K562 (cell line): ENCODE data around the gene C6orf15. TPM values are rescaled to one million over a fixed set of nuclear protein-coding genes. Genes with fewer than 3 reads are reported as not detected.

Source experiments
- ARID1B ChIP-seq: fragments of 450-650 bp; IDR thresholded peaks from 2 replicates; pipeline ENCODE4 v1.6.1; 2016; ENCODE audit warnings: antibody characterized with exemption, mild to moderate bottlenecking, inconsistent platforms
- ARNT ChIP-seq, 2 experiments: fragments of 450-650 bp; IDR thresholded peaks; 2 replicates each; pipeline ENCODE4 v1.6.1; 2016; ENCODE audit warnings: mild to moderate bottlenecking in 1 of 2
- DEAF1 ChIP-seq: fragments of 450-650 bp; formaldehyde crosslinking; IDR thresholded peaks from 2 replicates; pipeline ENCODE4 v1.4.0; 2020; ENCODE audit warnings: mild to moderate bottlenecking, moderate library complexity
- ELF1 ChIP-seq: fragments of 200-800 bp; sonication (Bioruptor generic); IDR thresholded peaks from 2 replicates; pipeline ENCODE4 v1.6.1; 2016; ENCODE audit warnings: missing genetic modification characterization, missing compliant biosample characterization
- ERF ChIP-seq: fragments of 450-650 bp; formaldehyde crosslinking; IDR thresholded peaks from 2 replicates; pipeline ENCODE4 v1.4.0; 2020; ENCODE audit warnings: mild to moderate bottlenecking, mixed read lengths
- GABPB1 ChIP-seq: sonication (generic); formaldehyde crosslinking; IDR thresholded peaks from 2 replicates; pipeline ENCODE4 v1.8.0; 2022; ENCODE audit warnings: mild to moderate bottlenecking, missing genetic modification reagents
- GATA2 ChIP-seq: sonication (generic); formaldehyde crosslinking; IDR thresholded peaks from 2 replicates; pipeline ENCODE4 v1.4.0; 2020; ENCODE audit warnings: mild to moderate bottlenecking, missing genetic modification reagents
- KLF13 ChIP-seq: fragments of 450-650 bp; IDR thresholded peaks from 2 replicates; pipeline ENCODE4 v1.6.1; 2016; ENCODE audit warnings: missing genetic modification characterization, low read depth, mild to moderate bottlenecking, missing compliant biosample characterization, moderate library complexity, borderline replicate concordance
- KLF6 ChIP-seq: fragments of 250-450 bp; sonication (Bioruptor Pico); IDR thresholded peaks from 2 replicates; pipeline ENCODE4 v1.4.0; 2020; ENCODE audit warnings: mild to moderate bottlenecking, moderate library complexity, borderline replicate concordance
- MLLT1 ChIP-seq, 2 experiments: fragments of 450-650 bp; IDR thresholded peaks; 2 replicates each; pipeline ENCODE4 v1.6.1; 2016
- MTA2 ChIP-seq: fragments of 450-650 bp; IDR thresholded peaks from 2 replicates; pipeline ENCODE4 v1.6.1; 2016; ENCODE audit warnings: low read depth
- MYC ChIP-seq, 2 experiments: fragments of 250-450 bp in 1 of 2; sonication (Bioruptor Pico) in 1 of 2; IDR thresholded peaks; 2 replicates each; pipeline versions ENCODE4 v1.5.1 to v1.6.1; 2012 to 2021; ENCODE audit warnings: low read depth in 2 of 2, borderline replicate concordance in 1 of 2, improper control_type of control experiment in 1 of 2, low read length in 1 of 2, mild to moderate bottlenecking in 1 of 2, moderate library complexity in 1 of 2
- NFATC3 ChIP-seq: fragments of 450-650 bp; IDR thresholded peaks from 2 replicates; pipeline ENCODE4 v1.6.1; 2017; ENCODE audit warnings: mild to moderate bottlenecking
- NR2C1 ChIP-seq, 2 experiments: fragments of 450-650 bp; IDR thresholded peaks; 2 replicates each; pipeline ENCODE4 v1.6.1; 2017; ENCODE audit warnings: mild to moderate bottlenecking in 2 of 2, antibody characterized with exemption in 1 of 2, inconsistent platforms in 1 of 2, missing compliant biosample characterization in 1 of 2, missing genetic modification characterization in 1 of 2
- RCOR1 ChIP-seq, 2 experiments: IDR thresholded peaks; 2 replicates each; pipeline ENCODE4 v1.6.1; 2012; ENCODE audit warnings: low read depth in 2 of 2, low read length in 2 of 2, borderline replicate concordance in 1 of 2, improper control_type of control experiment in 1 of 2
- SETDB1 ChIP-seq: IDR thresholded peaks from one replicate; pipeline ENCODE4 v1.6.1; 2012; ENCODE audit warnings: low read length, control low read depth, inconsistent platforms
- SOX6 ChIP-seq: fragments of 450-650 bp; IDR thresholded peaks from 2 replicates; pipeline ENCODE4 v1.6.1; 2014; ENCODE audit warnings: mild to moderate bottlenecking
- STAG1 ChIP-seq: sonication (generic); formaldehyde crosslinking; IDR thresholded peaks from 2 replicates; pipeline ENCODE4 v1.5.0; 2020; ENCODE audit warnings: missing genetic modification reagents, borderline replicate concordance
- TOE1 ChIP-seq, 2 experiments: fragments of 450-650 bp in 1 of 2; sonication (generic) in 1 of 2; formaldehyde crosslinking in 1 of 2; IDR thresholded peaks; 2 replicates each; pipeline versions ENCODE4 v1.7.1 to v1.8.0; 2016 to 2022; ENCODE audit warnings: borderline replicate concordance in 2 of 2, mild to moderate bottlenecking in 2 of 2, antibody characterized with exemption in 1 of 2, inconsistent platforms in 1 of 2, low read depth in 1 of 2, missing genetic modification reagents in 1 of 2, moderate library complexity in 1 of 2
- VEZF1 ChIP-seq: fragments of 200-800 bp; sonication (Bioruptor generic); IDR thresholded peaks from 2 replicates; pipeline ENCODE4 v1.6.1; 2017; ENCODE audit warnings: missing genetic modification characterization, missing compliant biosample characterization
- WHSC1 ChIP-seq: IDR thresholded peaks from one replicate; pipeline ENCODE4 v1.6.1; 2012; ENCODE audit warnings: low read length, control low read depth, inconsistent platforms
- ZBTB1 ChIP-seq: sonication (generic); formaldehyde crosslinking; IDR thresholded peaks from 2 replicates; pipeline ENCODE4 v1.8.1; 2023; ENCODE audit warnings: missing genetic modification reagents, low read depth, mild to moderate bottlenecking, borderline replicate concordance
- ZNF224 ChIP-seq: sonication (generic); formaldehyde crosslinking; IDR thresholded peaks from 2 replicates; pipeline ENCODE4 v1.8.0; 2022; ENCODE audit warnings: mild to moderate bottlenecking, missing genetic modification reagents
- ZNF551 ChIP-seq: fragments of 250-450 bp; sonication (Bioruptor Pico); IDR thresholded peaks from 2 replicates; pipeline ENCODE4 v1.5.0; 2021; ENCODE audit warnings: mild to moderate bottlenecking, moderate library complexity
- ZNF583 ChIP-seq: fragments of 250-450 bp; sonication (Bioruptor Pico); IDR thresholded peaks from 2 replicates; pipeline ENCODE4 v1.4.0; 2020
- polyA plus RNA-seq, 8 experiments: library from polyadenylated mRNA; depleted of rRNA in 4 of 8; stranded (reverse) in 5 of 8; unstranded in 3 of 8; fragments of >200 nt; fragmentation: Nextera tagmentation in 2 of 8; fragmentation: Illumina TruSeq in 1 of 8; extraction: Ambion mirVana in 2 of 8; extraction: Trizol in 1 of 8; gene quantifications; 2 replicates each; pipeline versions ENCODE4 v1.2.1 to v1.2.3, GENCODE V29; 2011 to 2014; ENCODE audit warnings: inconsistent platforms in 1 of 8, missing spikeins in 1 of 8
- total RNA-seq, 7 experiments: library from RNA; depleted of rRNA in 6 of 7; stranded (reverse); fragments of >200 nt in 6 of 7; fragmentation: Illumina TruSeq in 2 of 7; extraction: Trizol in 2 of 7; gene quantifications; 2 replicates each; pipeline versions ENCODE4 v1.2.1 to v1.2.3, GENCODE V29; 2011 to 2021; ENCODE audit warnings: low replicate concordance in 1 of 7

The C6orf15 gene
- total and polyA plus RNA-seq, 9 of the 15 experiments (the other 6 are each of a cell fraction or from before 2014, with no cell fraction given) = not detected

- TF ChIP-seq GATA2 (CRISPR knock-in tag) = no peak
- no peak for TF ChIP-seq ZNF224
- no peak for TF ChIP-seq ARNT (IDR thresholded peaks at IDR 0.05)
- TF ChIP-seq MLLT1 (IDR thresholded peaks at IDR 0.05) = no peak
- TF ChIP-seq ERF (CRISPR knock-in tag) = no peak
- no peak for TF ChIP-seq ZNF583 (CRISPR knock-in tag)
- TF ChIP-seq WHSC1 = no peak
- TF ChIP-seq DEAF1 (CRISPR knock-in tag) = peak; percentile 81
- TF ChIP-seq SETDB1 = no peak
- no peak for TF ChIP-seq GABPB1 (CRISPR knock-in tag)
- peak in 1 of 2 experiments; percentile 77; a peak in 1 of 4 replicates for TF ChIP-seq RCOR1 (IDR thresholded peaks at IDR 0.05; ENCODE audit: borderline replicate concordance in 1 of 2, low read depth in 2 of 2, low read length in 2 of 2)
- TF ChIP-seq KLF6 (CRISPR knock-in tag) = no peak
- no peak for TF ChIP-seq ARID1B
- peak; percentile 28; the same call in 1 of the 2 replicates for TF ChIP-seq VEZF1 (CRISPR knock-in tag)
- no peak for TF ChIP-seq ZNF551 (CRISPR knock-in tag)
- TF ChIP-seq STAG1 = peak; percentile 49; the same call in 1 of the 2 replicates
- TF ChIP-seq NFATC3 = peak; percentile 85
- TF ChIP-seq SOX6 = 0 out of 2 replicates have a peak, but pooled peaks have one; percentile 30
- TF ChIP-seq KLF13 = peak; percentile 84; the same call in 1 of the 2 replicates
- TF ChIP-seq NR2C1 (IDR thresholded peaks at IDR 0.05) = no peak
- TF ChIP-seq NR2C1 (tag; IDR thresholded peaks at IDR 0.05) = no peak
- no peak for TF ChIP-seq ZBTB1
- TF ChIP-seq TOE1 (IDR thresholded peaks at IDR 0.05; ENCODE audit: borderline replicate concordance) = no peak
- no peak for TF ChIP-seq TOE1 (CRISPR knock-in tag; IDR thresholded peaks at IDR 0.05; ENCODE audit: borderline replicate concordance, low read depth)
- no peak for TF ChIP-seq MTA2
- peak; percentile 29; the same call in 1 of the 2 replicates for TF ChIP-seq MYC (IDR thresholded peaks at IDR 0.05; ENCODE audit: low read depth, low read length)
- no peak for TF ChIP-seq MYC (CRISPR knock-in tag; IDR thresholded peaks at IDR 0.05; ENCODE audit: borderline replicate concordance, low read depth)
- no peak for TF ChIP-seq ELF1 (tag)
Measured at GRCh38 chr6:31087494-31088089, 24.8 kb downstream of the C6orf15 start (continued).
